Measurements from ENCODE around the gene LIMS1.

The LIMS1 gene

DNA sequence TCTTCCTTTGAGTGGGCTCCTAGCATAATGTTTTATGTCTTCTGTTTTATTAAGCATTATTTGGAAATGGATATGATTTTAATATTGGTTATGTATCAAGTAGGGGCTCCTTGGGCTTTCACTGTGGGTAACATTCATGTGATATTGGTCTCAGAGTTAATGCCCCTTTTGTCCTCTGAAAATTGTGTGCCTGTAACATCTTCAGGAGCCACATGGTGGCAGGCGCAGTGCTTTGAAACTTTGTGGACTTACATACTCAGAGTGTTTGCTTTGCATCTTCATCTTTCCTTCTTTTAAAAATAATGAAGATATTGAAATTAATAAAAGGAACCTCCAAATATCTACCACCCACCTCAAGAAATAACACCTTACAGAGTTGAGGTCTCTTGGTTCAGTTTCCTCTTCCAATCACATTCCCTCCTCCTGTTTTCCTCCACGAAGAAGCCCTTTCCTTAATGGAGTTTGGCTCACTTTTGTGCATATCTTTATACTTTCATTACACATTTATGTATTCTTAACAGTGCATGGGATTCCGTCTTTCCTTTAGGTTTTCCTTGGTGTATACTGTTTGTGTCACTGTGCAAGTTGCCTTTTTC, 73.5 kb downstream of the LIMS1 start:
- TF ChIP-seq ZNF132 (tag by site-specific recombination; IDR thresholded peaks at IDR 0.05; ENCODE audit: borderline replicate concordance) (no peak), ZFP41 (tag by site-specific recombination; IDR thresholded peaks at IDR 0.05; ENCODE audit: borderline replicate concordance) (no peak), ZNF2 (tag by site-specific recombination; IDR thresholded peaks at IDR 0.05) (no peak), GFI1B (tag by site-specific recombination; IDR thresholded peaks at IDR 0.05) (no peak), ZNF239 (tag by site-specific recombination; IDR thresholded peaks at IDR 0.05) (no peak), ZFHX2 (tag by site-specific recombination; conservative IDR thresholded peaks at IDR 0.05) (no peak), ZNF654 (tag by site-specific recombination; IDR thresholded peaks at IDR 0.05; ENCODE audit: low read depth) (peak; percentile 52), ZNF157 (tag by site-specific recombination; IDR thresholded peaks at IDR 0.05) (no peak), BCL11A (tag by site-specific recombination; IDR thresholded peaks at IDR 0.05; ENCODE audit: low read depth) (no peak), ZNF843 (tag by site-specific recombination; IDR thresholded peaks at IDR 0.05) (no peak), GLIS2 (tag by site-specific recombination; IDR thresholded peaks at IDR 0.05) (no peak), ZNF404 (tag by site-specific recombination; IDR thresholded peaks at IDR 0.05) (no peak), ZBTB1 (tag by site-specific recombination; IDR thresholded peaks at IDR 0.05) (no peak), ZNF585B (tag by site-specific recombination; IDR thresholded peaks at IDR 0.05) (peak; percentile 50)
- TF ChIP-seq, protein P1, sequence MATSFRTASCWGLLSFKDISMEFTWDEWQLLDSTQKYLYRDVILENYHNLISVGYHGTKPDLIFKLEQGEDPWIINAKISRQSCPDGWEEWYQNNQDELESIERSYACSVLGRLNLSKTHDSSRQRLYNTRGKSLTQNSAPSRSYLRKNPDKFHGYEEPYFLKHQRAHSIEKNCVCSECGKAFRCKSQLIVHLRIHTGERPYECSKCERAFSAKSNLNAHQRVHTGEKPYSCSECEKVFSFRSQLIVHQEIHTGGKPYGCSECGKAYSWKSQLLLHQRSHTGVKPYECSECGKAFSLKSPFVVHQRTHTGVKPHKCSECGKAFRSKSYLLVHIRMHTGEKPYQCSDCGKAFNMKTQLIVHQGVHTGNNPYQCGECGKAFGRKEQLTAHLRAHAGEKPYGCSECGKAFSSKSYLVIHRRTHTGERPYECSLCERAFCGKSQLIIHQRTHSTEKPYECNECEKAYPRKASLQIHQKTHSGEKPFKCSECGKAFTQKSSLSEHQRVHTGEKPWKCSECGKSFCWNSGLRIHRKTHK (tag by site-specific recombination; IDR thresholded peaks at IDR 0.05): no peak
- TF ChIP-seq, protein P2, sequence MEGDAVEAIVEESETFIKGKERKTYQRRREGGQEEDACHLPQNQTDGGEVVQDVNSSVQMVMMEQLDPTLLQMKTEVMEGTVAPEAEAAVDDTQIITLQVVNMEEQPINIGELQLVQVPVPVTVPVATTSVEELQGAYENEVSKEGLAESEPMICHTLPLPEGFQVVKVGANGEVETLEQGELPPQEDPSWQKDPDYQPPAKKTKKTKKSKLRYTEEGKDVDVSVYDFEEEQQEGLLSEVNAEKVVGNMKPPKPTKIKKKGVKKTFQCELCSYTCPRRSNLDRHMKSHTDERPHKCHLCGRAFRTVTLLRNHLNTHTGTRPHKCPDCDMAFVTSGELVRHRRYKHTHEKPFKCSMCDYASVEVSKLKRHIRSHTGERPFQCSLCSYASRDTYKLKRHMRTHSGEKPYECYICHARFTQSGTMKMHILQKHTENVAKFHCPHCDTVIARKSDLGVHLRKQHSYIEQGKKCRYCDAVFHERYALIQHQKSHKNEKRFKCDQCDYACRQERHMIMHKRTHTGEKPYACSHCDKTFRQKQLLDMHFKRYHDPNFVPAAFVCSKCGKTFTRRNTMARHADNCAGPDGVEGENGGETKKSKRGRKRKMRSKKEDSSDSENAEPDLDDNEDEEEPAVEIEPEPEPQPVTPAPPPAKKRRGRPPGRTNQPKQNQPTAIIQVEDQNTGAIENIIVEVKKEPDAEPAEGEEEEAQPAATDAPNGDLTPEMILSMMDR (tag by site-specific recombination; IDR thresholded peaks at IDR 0.05): peak; percentile 30; the same call in 1 of the 2 replicates
- TF ChIP-seq, protein P3, sequence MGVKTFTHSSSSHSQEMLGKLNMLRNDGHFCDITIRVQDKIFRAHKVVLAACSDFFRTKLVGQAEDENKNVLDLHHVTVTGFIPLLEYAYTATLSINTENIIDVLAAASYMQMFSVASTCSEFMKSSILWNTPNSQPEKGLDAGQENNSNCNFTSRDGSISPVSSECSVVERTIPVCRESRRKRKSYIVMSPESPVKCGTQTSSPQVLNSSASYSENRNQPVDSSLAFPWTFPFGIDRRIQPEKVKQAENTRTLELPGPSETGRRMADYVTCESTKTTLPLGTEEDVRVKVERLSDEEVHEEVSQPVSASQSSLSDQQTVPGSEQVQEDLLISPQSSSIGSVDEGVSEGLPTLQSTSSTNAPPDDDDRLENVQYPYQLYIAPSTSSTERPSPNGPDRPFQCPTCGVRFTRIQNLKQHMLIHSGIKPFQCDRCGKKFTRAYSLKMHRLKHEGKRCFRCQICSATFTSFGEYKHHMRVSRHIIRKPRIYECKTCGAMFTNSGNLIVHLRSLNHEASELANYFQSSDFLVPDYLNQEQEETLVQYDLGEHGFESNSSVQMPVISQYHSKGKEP (tag by site-specific recombination; IDR thresholded peaks at IDR 0.05): no peak
- H3K4me1 ChIP-seq (ENCODE audit: control insufficient read depth, insufficient read depth, low read length): peaks cover 6% of the 10 kb centered on the region; the same call in 1 of the 2 replicates
- no peak overlapping the region for H3K4me3 ChIP-seq (ENCODE audit: low read depth, low read length)
- H3K27ac ChIP-seq (ENCODE audit: extremely low read depth, low read depth, low read length): no peak overlapping the region
- ChIA-PET POLR2A (interaction anchor here (0.6 kb wide), 1 partner anchor 73 kb away, joined by 10 read pairs; no protein-coding TSS in a partner anchor), CTCF (interaction anchor here (0.9 to 4.6 kb wide), 4 partner anchors 14 to 29 kb away, joined by 4 to 51 read pairs (median 5); no protein-coding TSS in a partner anchor)
- no peaks in the 10 kb centered on the region for H3K36me3 ChIP-seq (ENCODE audit: control insufficient read depth in 2 of 2, insufficient read depth in 1 of 2, low read length in 2 of 2)
- H3K9me3 ChIP-seq (ENCODE audit: control insufficient read depth, insufficient read depth, low read depth, low read length): no peaks in the 10 kb centered on the region

DNA sequence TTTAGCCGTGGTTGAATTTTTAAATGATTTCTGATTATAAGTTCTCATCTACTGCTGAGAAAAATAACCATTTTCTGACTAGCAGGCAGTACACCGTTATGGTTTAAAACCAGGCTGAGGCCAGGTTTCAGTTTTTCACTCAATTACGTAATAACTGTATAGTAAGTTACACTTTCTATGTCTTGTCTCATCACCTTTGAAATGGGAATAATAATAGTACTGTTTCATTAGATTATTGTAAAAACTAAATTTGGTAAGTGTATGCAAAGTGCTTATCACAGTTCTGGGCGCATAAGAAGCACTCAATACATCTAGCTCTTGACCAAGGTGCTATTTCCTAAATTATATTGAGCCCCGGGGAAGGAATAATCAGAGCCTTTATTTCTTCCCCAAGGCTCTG, 76.8 kb downstream of the LIMS1 start:
- no peaks in the 10 kb centered on the region for H3K36me3 ChIP-seq (ENCODE audit: control insufficient read depth in 2 of 2, insufficient read depth in 1 of 2, low read length in 2 of 2)
- POLR2A ChIA-PET: interaction anchor here (2.3 kb wide), 1 partner anchor 10 kb away, joined by 5 read pairs; no protein-coding TSS in a partner anchor
- H3K27ac ChIP-seq (ENCODE audit: extremely low read depth, low read depth, low read length): no peak overlapping the region
- peaks cover 20% of the 10 kb centered on the region for H3K4me1 ChIP-seq (ENCODE audit: control insufficient read depth, insufficient read depth, low read length)
- no peaks in the 10 kb centered on the region for H3K9me3 ChIP-seq (ENCODE audit: control insufficient read depth, insufficient read depth, low read depth, low read length)
- CTCF ChIA-PET: interaction anchor here (1.5 kb wide), 1 partner anchor 26 kb away, joined by 14 read pairs; no protein-coding TSS in a partner anchor
- H3K4me3 ChIP-seq (ENCODE audit: low read depth, low read length): no peak overlapping the region
- TF ChIP-seq ZNF600 (tag by site-specific recombination; IDR thresholded peaks at IDR 0.05): no peak
- TF ChIP-seq ZNF157 (tag by site-specific recombination; IDR thresholded peaks at IDR 0.05): no peak
- TF ChIP-seq, protein P4, sequence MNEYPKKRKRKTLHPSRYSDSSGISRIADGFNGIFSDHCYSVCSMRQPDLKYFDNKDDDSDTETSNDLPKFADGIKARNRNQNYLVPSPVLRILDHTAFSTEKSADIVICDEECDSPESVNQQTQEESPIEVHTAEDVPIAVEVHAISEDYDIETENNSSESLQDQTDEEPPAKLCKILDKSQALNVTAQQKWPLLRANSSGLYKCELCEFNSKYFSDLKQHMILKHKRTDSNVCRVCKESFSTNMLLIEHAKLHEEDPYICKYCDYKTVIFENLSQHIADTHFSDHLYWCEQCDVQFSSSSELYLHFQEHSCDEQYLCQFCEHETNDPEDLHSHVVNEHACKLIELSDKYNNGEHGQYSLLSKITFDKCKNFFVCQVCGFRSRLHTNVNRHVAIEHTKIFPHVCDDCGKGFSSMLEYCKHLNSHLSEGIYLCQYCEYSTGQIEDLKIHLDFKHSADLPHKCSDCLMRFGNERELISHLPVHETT (tag by site-specific recombination; IDR thresholded peaks at IDR 0.05): no peak
- TF ChIP-seq, protein P5, sequence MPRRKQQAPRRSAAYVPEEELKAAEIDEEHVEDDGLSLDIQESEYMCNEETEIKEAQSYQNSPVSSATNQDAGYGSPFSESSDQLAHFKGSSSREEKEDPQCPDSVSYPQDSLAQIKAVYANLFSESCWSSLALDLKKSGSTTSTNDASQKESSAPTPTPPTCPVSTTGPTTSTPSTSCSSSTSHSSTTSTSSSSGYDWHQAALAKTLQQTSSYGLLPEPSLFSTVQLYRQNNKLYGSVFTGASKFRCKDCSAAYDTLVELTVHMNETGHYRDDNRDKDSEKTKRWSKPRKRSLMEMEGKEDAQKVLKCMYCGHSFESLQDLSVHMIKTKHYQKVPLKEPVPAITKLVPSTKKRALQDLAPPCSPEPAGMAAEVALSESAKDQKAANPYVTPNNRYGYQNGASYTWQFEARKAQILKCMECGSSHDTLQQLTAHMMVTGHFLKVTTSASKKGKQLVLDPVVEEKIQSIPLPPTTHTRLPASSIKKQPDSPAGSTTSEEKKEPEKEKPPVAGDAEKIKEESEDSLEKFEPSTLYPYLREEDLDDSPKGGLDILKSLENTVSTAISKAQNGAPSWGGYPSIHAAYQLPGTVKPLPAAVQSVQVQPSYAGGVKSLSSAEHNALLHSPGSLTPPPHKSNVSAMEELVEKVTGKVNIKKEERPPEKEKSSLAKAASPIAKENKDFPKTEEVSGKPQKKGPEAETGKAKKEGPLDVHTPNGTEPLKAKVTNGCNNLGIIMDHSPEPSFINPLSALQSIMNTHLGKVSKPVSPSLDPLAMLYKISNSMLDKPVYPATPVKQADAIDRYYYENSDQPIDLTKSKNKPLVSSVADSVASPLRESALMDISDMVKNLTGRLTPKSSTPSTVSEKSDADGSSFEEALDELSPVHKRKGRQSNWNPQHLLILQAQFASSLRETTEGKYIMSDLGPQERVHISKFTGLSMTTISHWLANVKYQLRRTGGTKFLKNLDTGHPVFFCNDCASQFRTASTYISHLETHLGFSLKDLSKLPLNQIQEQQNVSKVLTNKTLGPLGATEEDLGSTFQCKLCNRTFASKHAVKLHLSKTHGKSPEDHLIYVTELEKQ (tag by site-specific recombination; IDR thresholded peaks at IDR 0.05; ENCODE audit: borderline replicate concordance): no peak
- TF ChIP-seq SCRT1 (tag by site-specific recombination; IDR thresholded peaks at IDR 0.05; ENCODE audit: borderline replicate concordance): no peak
- TF ChIP-seq, protein P2 (tag by site-specific recombination; IDR thresholded peaks at IDR 0.05): no peak
